Measurements from ENCODE around the gene AHDC1. TPM values are rescaled to one million over a fixed set of nuclear protein-coding genes. Genes with fewer than 3 reads are reported as not detected.

The AHDC1 gene
- total and polyA plus RNA-seq, 2 donors (not counting 3 experiments of a cell fraction or from before 2014, with no cell fraction given) = 7.0 to 32.1 TPM

GRCh38 chr1:27644369-27645070 lies 40.6 kb upstream of the AHDC1 start:
- no peaks in the 10 kb centered on the region for H4K20me1 ChIP-seq (replicated peaks; ENCODE audit: control insufficient read depth, extremely low read depth, insufficient read depth, low read length)
- no peak overlapping the region for H3K9ac ChIP-seq (replicated peaks; ENCODE audit: extremely low read depth, insufficient read depth, low read length)
- no peak overlapping the region for H3K4me2 ChIP-seq (ENCODE audit: insufficient read depth, low read length)
- no peaks in the 10 kb centered on the region for H3K36me3 ChIP-seq (ENCODE audit: control insufficient read depth in 2 of 2, extremely low read depth in 1 of 2, insufficient read depth in 2 of 2, low read length in 2 of 2)
- TF ChIP-seq, protein P1, sequence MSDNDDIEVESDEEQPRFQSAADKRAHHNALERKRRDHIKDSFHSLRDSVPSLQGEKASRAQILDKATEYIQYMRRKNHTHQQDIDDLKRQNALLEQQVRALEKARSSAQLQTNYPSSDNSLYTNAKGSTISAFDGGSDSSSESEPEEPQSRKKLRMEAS (IDR thresholded peaks at IDR 0.05; ENCODE audit: insufficient read depth, insufficient read length) = no peak
- TF ChIP-seq POLR2A (IDR thresholded peaks at IDR 0.05; ENCODE audit: low read depth, low read length) (no peak), GATA2 (IDR thresholded peaks at IDR 0.05; ENCODE audit: insufficient read depth, insufficient read length, low read depth, low read length) (no peak), JUN (IDR thresholded peaks at IDR 0.05; ENCODE audit: borderline replicate concordance, insufficient read depth, insufficient read length, low read depth) (no peak), MYC (IDR thresholded peaks at IDR 0.05; ENCODE audit: low read depth, low read length) (no peak), EZH2 (IDR thresholded peaks at IDR 0.05; ENCODE audit: borderline replicate concordance, low read depth, low read length, severe bottlenecking) (no peak), POLR2AphosphoS5 (IDR thresholded peaks at IDR 0.05; ENCODE audit: insufficient read depth, low read depth, low read length) (no peak), FOS (IDR thresholded peaks at IDR 0.05; ENCODE audit: borderline replicate concordance, insufficient read depth, low read length) (no peak)
- TF ChIP-seq, protein P2, sequence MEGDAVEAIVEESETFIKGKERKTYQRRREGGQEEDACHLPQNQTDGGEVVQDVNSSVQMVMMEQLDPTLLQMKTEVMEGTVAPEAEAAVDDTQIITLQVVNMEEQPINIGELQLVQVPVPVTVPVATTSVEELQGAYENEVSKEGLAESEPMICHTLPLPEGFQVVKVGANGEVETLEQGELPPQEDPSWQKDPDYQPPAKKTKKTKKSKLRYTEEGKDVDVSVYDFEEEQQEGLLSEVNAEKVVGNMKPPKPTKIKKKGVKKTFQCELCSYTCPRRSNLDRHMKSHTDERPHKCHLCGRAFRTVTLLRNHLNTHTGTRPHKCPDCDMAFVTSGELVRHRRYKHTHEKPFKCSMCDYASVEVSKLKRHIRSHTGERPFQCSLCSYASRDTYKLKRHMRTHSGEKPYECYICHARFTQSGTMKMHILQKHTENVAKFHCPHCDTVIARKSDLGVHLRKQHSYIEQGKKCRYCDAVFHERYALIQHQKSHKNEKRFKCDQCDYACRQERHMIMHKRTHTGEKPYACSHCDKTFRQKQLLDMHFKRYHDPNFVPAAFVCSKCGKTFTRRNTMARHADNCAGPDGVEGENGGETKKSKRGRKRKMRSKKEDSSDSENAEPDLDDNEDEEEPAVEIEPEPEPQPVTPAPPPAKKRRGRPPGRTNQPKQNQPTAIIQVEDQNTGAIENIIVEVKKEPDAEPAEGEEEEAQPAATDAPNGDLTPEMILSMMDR (IDR thresholded peaks at IDR 0.05; ENCODE audit: extremely low read depth in 1 of 2, insufficient read depth in 1 of 2, low read depth in 1 of 2, low read length in 2 of 2) = no peak
- no peaks in the 10 kb centered on the region for H3K9me1 ChIP-seq (replicated peaks; ENCODE audit: control insufficient read depth, extremely low read depth, insufficient read depth, low read length)
- DNase-seq (ENCODE audit: low read depth, low spot score) (no peak), FAIRE-seq (no peak)
- H3K4me3 ChIP-seq (replicated peaks in 1 of 3; ENCODE audit: insufficient read depth in 1 of 3, low read depth in 1 of 3, low read length in 3 of 3) = no peak overlapping the region
- dilution Hi-C loops (cut with MboI; ENCODE audit: extremely low pct_ligation_motif_present, low sequenced_read_pairs) = no loop called here
- POLR2A ChIA-PET = no interaction called here
- no peaks in the 10 kb centered on the region for H3K9me3 ChIP-seq (replicated peaks; ENCODE audit: control insufficient read depth, insufficient read depth, low read length)
- CTCF ChIA-PET = interaction anchor here (0.9 to 2.8 kb wide), 3 partner anchors 8 to 27 kb away, joined by 3 to 7 read pairs (median 5); partner anchors contain the start of gene IFI6
- intact Hi-C loops (cut with micrococcal nuclease) = loop anchor here (1.0 kb wide), 1 partner anchor 19 kb away; no protein-coding TSS in a partner anchor
- no TSS peak for BruUV-seq (replicated peaks)
- H2AFZ ChIP-seq (ENCODE audit: low read depth, low read length) = no peak overlapping the region
- H3K27me3 ChIP-seq (ENCODE audit: control insufficient read depth in 2 of 2, insufficient read depth in 2 of 2, low read length in 2 of 2) = no peaks in the 10 kb centered on the region
- no peaks in the 10 kb centered on the region for H3K4me1 ChIP-seq (ENCODE audit: control insufficient read depth, extremely low read depth, insufficient read depth, low read length)
- H3K79me2 ChIP-seq (ENCODE audit: control insufficient read depth, insufficient read depth, low read length) = no peaks in the 10 kb centered on the region
- no peak overlapping the region for H3K27ac ChIP-seq (ENCODE audit: insufficient read depth, low read depth, low read length)
